HG03097 (cell line): ENCODE results near the gene GLYAT.
"Not testable (repeated sequence)": the region's sequence is repeated elsewhere in the genome, so short reads cannot be mapped to it uniquely, and the experiment has no call there.

ENCODE experiments used
- ATAC-seq: cut with Tn5 transposase; IDR thresholded peaks from one replicate; pipeline ENCODE4 v1.9.1; 2021; ENCODE audit not compliant: unreplicated experiment, low FRiP score

GLYAT gene

GRCh38 chr11:58744988-58745704, 13.4 kb upstream of the GLYAT start:
- no peak for ATAC-seq

- ATAC-seq, result no peak
Measured at GRCh38 chr11:58742981-58743880, 11.5 kb upstream of the GLYAT start.

- no peak for ATAC-seq
Measured at GRCh38 chr11:58742140-58742539, 10.4 kb upstream of the GLYAT start.

GRCh38 chr11:58741127-58741526, 9.4 kb upstream of the GLYAT start:
- no peak for ATAC-seq

GRCh38 chr11:58740447-58740846, 8.7 kb upstream of the GLYAT start:
- ATAC-seq, result no peak

GRCh38 chr11:58739725-58740430, 8.1 kb upstream of the GLYAT start:
- no peak for ATAC-seq

- no peak for ATAC-seq
Measured at GRCh38 chr11:58734681-58735490, 3.1 kb upstream of the GLYAT start.

GRCh38 chr11:58730507-58731089, 1.1 kb downstream of the GLYAT start:
- no peak for ATAC-seq

GRCh38 chr11:58727415-58727797, 4.3 kb downstream of the GLYAT start:
- no peak for ATAC-seq

- no peak for ATAC-seq
Measured at GRCh38 chr11:58726737-58727414, 4.9 kb downstream of the GLYAT start.

- no peak for ATAC-seq
Measured at GRCh38 chr11:58719406-58720117, 12.2 kb downstream of the GLYAT start.

- ATAC-seq, result no peak
Measured at GRCh38 chr11:58712531-58712930, 19.2 kb downstream of the GLYAT start.

- ATAC-seq, result no peak
Measured at GRCh38 chr11:58711832-58712231, 19.9 kb downstream of the GLYAT start.

GRCh38 chr11:58707767-58708166, 24.0 kb downstream of the GLYAT start:
- ATAC-seq, result no peak

- not testable (repeated sequence) for ATAC-seq
Measured at GRCh38 chr11:58696825-58697224, 34.9 kb downstream of the GLYAT start.

- no peak for ATAC-seq
Measured at GRCh38 chr11:58693026-58693425, 38.7 kb downstream of the GLYAT start.

GRCh38 chr11:58691675-58692074, 40.1 kb downstream of the GLYAT start:
- no peak for ATAC-seq

- ATAC-seq, result no peak
Measured at GRCh38 chr11:58688789-58689503, 42.8 kb downstream of the GLYAT start.
